ENCODE data around the gene HIVEP3. TPM values are rescaled to one million over a fixed set of nuclear protein-coding genes. Genes with fewer than 3 reads are reported as not detected.
A peak's percentile ranks its signal among the peaks of the same experiment; 100 is the strongest.

The HIVEP3 gene
- total and polyA plus RNA-seq, 3 experiments from 2014 or later, result 15.1 to 24.0 (median 23.0) TPM

GRCh38 chr1:41627491-41628280 lies 291.0 kb downstream of the HIVEP3 start:
- Histone ChIP-seq H3K4me3 (ENCODE audit: low read length) (no peak overlapping the region), H3K9me3 (ENCODE audit: low read length) (no peaks in the 10 kb centered on the region), H3K36me3 (ENCODE audit: insufficient read depth, low read length) (no peaks in the 10 kb centered on the region), H3K4me1 (ENCODE audit: insufficient read depth, low read length) (peaks cover 10% of the 10 kb centered on the region), H3K27me3 (ENCODE audit: insufficient read depth, low read length, poor library complexity, severe bottlenecking) (no peaks in the 10 kb centered on the region), H3K27ac (ENCODE audit: low read depth, low read length) (no peak overlapping the region)
- H3K4me3 Mint-ChIP-seq, result no peak overlapping the region
- H3K4me1 Mint-ChIP-seq, result peaks cover 19 to 38% (median 25%) of the 10 kb centered on the region in 3 donors
- ChIA-PET CTCF (no interaction called here), POLR2A (interaction anchor here (0.7 kb wide), 1 partner anchor 104 kb away, joined by 3 read pairs; no protein-coding TSS in a partner anchor)
- H3K27me3 Mint-ChIP-seq, result peaks cover 0 to 2% of the 10 kb centered on the region in 2 donors
- H3K27ac Mint-ChIP-seq, result peak overlapping the region in 3 of 8 donors; percentile 48 to 77 (median 61)
- H3K9me3 Mint-ChIP-seq, result no peaks in the 10 kb centered on the region
- H3K36me3 Mint-ChIP-seq, result peaks cover 5 to 14% (median 6%) of the 10 kb centered on the region in 3 donors
- DNase-seq, result no peak

- DNase-seq, result no peak
- Histone ChIP-seq H3K27me3 (ENCODE audit: insufficient read depth, low read length, poor library complexity, severe bottlenecking) (no peaks in the 10 kb centered on the region), H3K4me1 (ENCODE audit: insufficient read depth, low read length) (peaks cover 11% of the 10 kb centered on the region), H3K27ac (ENCODE audit: low read depth, low read length) (no peak overlapping the region), H3K36me3 (ENCODE audit: insufficient read depth, low read length) (no peaks in the 10 kb centered on the region), H3K9me3 (ENCODE audit: low read length) (no peaks in the 10 kb centered on the region), H3K4me3 (ENCODE audit: low read length) (no peak overlapping the region)
- Mint-ChIP-seq H3K36me3 (peaks cover 5 to 14% (median 6%) of the 10 kb centered on the region in 3 donors), H3K27ac (peak overlapping the region in 3 of 8 donors; percentile 66 to 81 (median 71)), H3K4me1 (peaks cover 25 to 45% (median 32%) of the 10 kb centered on the region in 3 donors), H3K9me3 (no peaks in the 10 kb centered on the region), H3K27me3 (peaks cover 0 to 2% of the 10 kb centered on the region in 2 donors), H3K4me3 (peak overlapping the region in 1 of 7 donors; percentile 9)
- POLR2A ChIA-PET, result interaction anchor here (0.7 kb wide), 1 partner anchor 105 kb away, joined by 3 read pairs; no protein-coding TSS in a partner anchor
- CTCF ChIA-PET, result no interaction called here
These were observed 291.9 kb downstream of the HIVEP3 start for GRCh38 chr1:41626616-41627375.

GRCh38 chr1:41626146-41626545 lies 292.6 kb downstream of the HIVEP3 start:
- Histone ChIP-seq H3K4me3 (ENCODE audit: low read length) (no peak overlapping the region), H3K27ac (ENCODE audit: low read depth, low read length) (no peak overlapping the region), H3K4me1 (ENCODE audit: insufficient read depth, low read length) (peaks cover 11% of the 10 kb centered on the region), H3K36me3 (ENCODE audit: insufficient read depth, low read length) (no peaks in the 10 kb centered on the region), H3K27me3 (ENCODE audit: insufficient read depth, low read length, poor library complexity, severe bottlenecking) (no peaks in the 10 kb centered on the region), H3K9me3 (ENCODE audit: low read length) (no peaks in the 10 kb centered on the region)
- no peak overlapping the region for H3K27ac Mint-ChIP-seq
- ChIA-PET POLR2A (no interaction called here), CTCF (no interaction called here)
- peaks cover 0 to 4% of the 10 kb centered on the region in 2 donors for H3K27me3 Mint-ChIP-seq
- H3K36me3 Mint-ChIP-seq, result peaks cover 5 to 14% (median 6%) of the 10 kb centered on the region in 3 donors
- H3K4me1 Mint-ChIP-seq, result peaks cover 29 to 45% (median 36%) of the 10 kb centered on the region in 3 donors
- no peaks in the 10 kb centered on the region for H3K9me3 Mint-ChIP-seq
- DNase-seq, result no peak
- no peak overlapping the region for H3K4me3 Mint-ChIP-seq

GRCh38 chr1:41623736-41624135 lies 295.0 kb downstream of the HIVEP3 start:
- Histone ChIP-seq H3K36me3 (ENCODE audit: insufficient read depth, low read length) (no peaks in the 10 kb centered on the region), H3K9me3 (ENCODE audit: low read length) (no peaks in the 10 kb centered on the region), H3K27me3 (ENCODE audit: insufficient read depth, low read length, poor library complexity, severe bottlenecking) (no peaks in the 10 kb centered on the region), H3K27ac (ENCODE audit: low read depth, low read length) (no peak overlapping the region), H3K4me1 (ENCODE audit: insufficient read depth, low read length) (peaks cover 11% of the 10 kb centered on the region), H3K4me3 (ENCODE audit: low read length) (no peak overlapping the region)
- Mint-ChIP-seq H3K4me3 (peak overlapping the region in 4 of 7 donors; percentile 9 to 44 (median 18)), H3K27ac (peak overlapping the region in 3 of 8 donors; percentile 5 to 11 (median 10)), H3K9me3 (no peaks in the 10 kb centered on the region), H3K36me3 (peaks cover 3 to 13% (median 6%) of the 10 kb centered on the region in 3 donors), H3K27me3 (peaks cover 0 to 4% of the 10 kb centered on the region in 2 donors), H3K4me1 (peaks cover 29 to 47% (median 37%) of the 10 kb centered on the region in 3 donors)
- ChIA-PET CTCF (no interaction called here), POLR2A (no interaction called here)
- DNase-seq, result no peak

GRCh38 chr1:41622859-41623732 lies 295.6 kb downstream of the HIVEP3 start:
- H3K27me3 Mint-ChIP-seq, result peaks cover 0 to 4% of the 10 kb centered on the region in 2 donors

GRCh38 chr1:41622402-41622801 lies 296.3 kb downstream of the HIVEP3 start:
- Histone ChIP-seq H3K4me3 (ENCODE audit: low read length) (no peak overlapping the region), H3K4me1 (ENCODE audit: insufficient read depth, low read length) (peaks cover 11% of the 10 kb centered on the region), H3K9me3 (ENCODE audit: low read length) (no peaks in the 10 kb centered on the region), H3K36me3 (ENCODE audit: insufficient read depth, low read length) (no peaks in the 10 kb centered on the region), H3K27ac (ENCODE audit: low read depth, low read length) (no peak overlapping the region), H3K27me3 (ENCODE audit: insufficient read depth, low read length, poor library complexity, severe bottlenecking) (no peaks in the 10 kb centered on the region)
- ChIA-PET CTCF (no interaction called here), POLR2A (no interaction called here)
- peaks cover 29 to 43% (median 36%) of the 10 kb centered on the region in 3 donors for H3K4me1 Mint-ChIP-seq
- H3K27ac Mint-ChIP-seq, result peak overlapping the region in 1 of 8 donors; percentile 53
- H3K27me3 Mint-ChIP-seq, result peaks cover 0 to 2% of the 10 kb centered on the region in 2 donors
- H3K36me3 Mint-ChIP-seq, result peaks cover 0 to 6% (median 4%) of the 10 kb centered on the region in 3 donors
- no peaks in the 10 kb centered on the region for H3K9me3 Mint-ChIP-seq
- no peak overlapping the region for H3K4me3 Mint-ChIP-seq
- no peak for DNase-seq

More at GRCh38 chr1:41622859-41623732, 295.6 kb downstream of the HIVEP3 start:
- H3K36me3 Mint-ChIP-seq, result peaks cover 3 to 9% (median 3%) of the 10 kb centered on the region in 3 donors
- H3K27me3 ChIP-seq (ENCODE audit: insufficient read depth, low read length, poor library complexity, severe bottlenecking), result no peaks in the 10 kb centered on the region
- H3K4me1 ChIP-seq (ENCODE audit: insufficient read depth, low read length), result peaks cover 11% of the 10 kb centered on the region
- no peaks in the 10 kb centered on the region for H3K9me3 ChIP-seq (ENCODE audit: low read length)
- H3K27ac ChIP-seq (ENCODE audit: low read depth, low read length), result no peak overlapping the region
- ChIA-PET CTCF (no interaction called here), POLR2A (no interaction called here)
- H3K4me1 Mint-ChIP-seq, result peaks cover 29 to 47% (median 37%) of the 10 kb centered on the region in 3 donors
- DNase-seq, result no peak
- no peak overlapping the region for H3K4me3 ChIP-seq (ENCODE audit: low read length)
- no peaks in the 10 kb centered on the region for H3K36me3 ChIP-seq (ENCODE audit: insufficient read depth, low read length)
- no peaks in the 10 kb centered on the region for H3K9me3 Mint-ChIP-seq
- H3K4me3 Mint-ChIP-seq, result peak overlapping the region in 2 of 7 donors; percentile 23 to 43
- H3K27ac Mint-ChIP-seq, result peak overlapping the region in 3 of 8 donors; percentile 5 to 63 (median 19)

- CTCF ChIA-PET, result no interaction called here
- Mint-ChIP-seq H3K36me3 (peaks cover 0 to 6% (median 4%) of the 10 kb centered on the region in 3 donors), H3K4me3 (peak overlapping the region in 1 of 7 donors; percentile 51), H3K27me3 (peaks cover 0 to 2% of the 10 kb centered on the region in 2 donors), H3K4me1 (peaks cover 29 to 42% (median 36%) of the 10 kb centered on the region in 3 donors), H3K27ac (peak overlapping the region in 2 of 8 donors; percentile 3 to 17), H3K9me3 (no peaks in the 10 kb centered on the region)
- Histone ChIP-seq H3K36me3 (ENCODE audit: insufficient read depth, low read length) (no peaks in the 10 kb centered on the region), H3K9me3 (ENCODE audit: low read length) (no peaks in the 10 kb centered on the region), H3K4me1 (ENCODE audit: insufficient read depth, low read length) (peaks cover 11% of the 10 kb centered on the region), H3K27me3 (ENCODE audit: insufficient read depth, low read length, poor library complexity, severe bottlenecking) (no peaks in the 10 kb centered on the region), H3K27ac (ENCODE audit: low read depth, low read length) (no peak overlapping the region), H3K4me3 (ENCODE audit: low read length) (no peak overlapping the region)
- POLR2A ChIA-PET, result no interaction called here
- DNase-seq, result no peak
These were observed 296.9 kb downstream of the HIVEP3 start for GRCh38 chr1:41621791-41622190.
